Colonic mucosa (tissue), 4 donors: ENCODE data around the gene MEI1. TPM values are rescaled to one million over a fixed set of nuclear protein-coding genes. Genes with fewer than 3 reads are reported as not detected.
A peak's percentile ranks its signal among the peaks of the same experiment; 100 is the strongest.

Experiments used
- DNase-seq: peaks from one replicate; pipeline ENCODE4 v3.0.0-alpha.2; 2020
- H3K27ac ChIP-seq: fragments of 200-600 bp; one replicate; pipeline ENCODE4 v1.8.0; 2021
- H3K27me3 ChIP-seq: fragments of 200-600 bp; one replicate; pipeline ENCODE4 v1.8.0; 2021
- H3K36me3 ChIP-seq: fragments of 200-600 bp; one replicate; pipeline ENCODE4 v1.8.0; 2021
- H3K4me1 ChIP-seq: fragments of 200-600 bp; one replicate; pipeline ENCODE4 v1.8.0; 2021; ENCODE audit warnings: mild to moderate bottlenecking
- H3K4me3 ChIP-seq: fragments of 200-600 bp; one replicate; pipeline ENCODE4 v1.8.0; 2021
- H3K9ac ChIP-seq, 2 donors: one replicate each; pipeline ENCODE4 v1.7.0; 2013; ENCODE audit warnings: control low read depth in 2 of 2, low read depth in 2 of 2, low read length in 2 of 2
- H3K9me3 ChIP-seq: fragments of 200-600 bp; one replicate; pipeline ENCODE4 v1.8.0; 2021
- CTCF ChIP-seq: fragments of 200-600 bp; IDR thresholded peaks from one replicate; pipeline ENCODE4 v1.8.0; 2022; ENCODE audit warnings: antibody characterized with exemption, mild to moderate bottlenecking
- intact Hi-C: fragments of 100-400 bp; cut with DNase I; formaldehyde crosslinking; loops from one replicate; pipeline ENCODE4 v1.14.1; 2022
- total RNA-seq, 2 donors: library from RNA; stranded (reverse); fragmentation: NEBNext Ultra II Directional in 1 of 2; extraction: Animal tissue kit (Norgen Biotek cat#: 25700) in 1 of 2; gene quantifications; one replicate each; pipeline ENCODE4 v1.2.1, GENCODE V29; 2021
- donor health status: healthy.
- donor health status: DM: no; HTN: no; CAD: no.
- donor health status: DM: no; HTN: no; CAD: no.

Gene MEI1, protein sequence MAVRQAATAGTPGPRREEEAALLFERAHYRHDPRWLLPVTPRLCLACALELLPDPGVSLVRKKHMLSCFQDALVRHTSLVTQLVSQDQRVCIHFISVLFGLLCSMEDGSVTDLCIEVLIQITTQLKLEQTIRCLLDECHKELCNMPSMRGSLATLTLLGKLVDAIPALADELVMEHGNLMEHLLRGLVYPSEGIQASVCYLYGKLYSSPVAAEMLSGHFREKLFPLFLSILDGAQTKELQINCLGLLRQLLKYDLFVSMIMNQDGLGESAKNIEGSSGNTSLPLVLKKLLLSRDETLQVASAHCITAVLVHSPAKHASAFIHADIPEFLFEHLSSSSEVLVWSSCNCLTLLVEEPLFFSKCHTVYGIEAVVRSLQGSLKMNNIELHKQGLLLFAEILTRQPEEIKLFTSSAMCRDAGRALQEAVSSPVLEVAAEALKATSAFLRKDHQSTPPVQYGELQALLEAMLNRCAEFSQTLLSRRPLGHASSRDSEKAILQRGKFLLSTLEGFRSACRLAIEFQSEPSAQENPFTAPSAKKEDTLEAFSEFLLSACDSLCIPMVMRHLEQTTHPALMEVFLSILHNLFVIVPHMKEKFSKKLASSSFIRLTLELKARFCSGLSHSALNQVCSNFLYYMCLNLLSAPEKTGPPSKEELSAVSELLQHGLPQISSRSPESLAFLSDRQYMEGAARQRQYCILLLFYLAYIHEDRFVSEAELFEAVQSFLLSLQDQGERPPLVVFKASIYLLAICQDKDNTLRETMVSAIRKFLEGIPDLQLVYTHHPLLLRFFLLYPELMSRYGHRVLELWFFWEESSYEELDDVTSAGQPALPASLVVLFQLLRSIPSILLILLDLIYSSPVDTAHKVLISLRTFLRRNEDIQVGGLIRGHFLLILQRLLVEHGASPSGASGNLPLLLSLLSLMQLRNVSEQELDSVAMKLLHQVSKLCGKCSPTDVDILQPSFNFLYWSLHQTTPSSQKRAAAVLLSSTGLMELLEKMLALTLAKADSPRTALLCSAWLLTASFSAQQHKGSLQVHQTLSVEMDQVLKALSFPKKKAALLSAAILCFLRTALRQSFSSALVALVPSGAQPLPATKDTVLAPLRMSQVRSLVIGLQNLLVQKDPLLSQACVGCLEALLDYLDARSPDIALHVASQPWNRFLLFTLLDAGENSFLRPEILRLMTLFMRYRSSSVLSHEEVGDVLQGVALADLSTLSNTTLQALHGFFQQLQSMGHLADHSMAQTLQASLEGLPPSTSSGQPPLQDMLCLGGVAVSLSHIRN
- 1 to 10 TPM; 1.8 to 1.9 TPM for total RNA-seq

DNA sequence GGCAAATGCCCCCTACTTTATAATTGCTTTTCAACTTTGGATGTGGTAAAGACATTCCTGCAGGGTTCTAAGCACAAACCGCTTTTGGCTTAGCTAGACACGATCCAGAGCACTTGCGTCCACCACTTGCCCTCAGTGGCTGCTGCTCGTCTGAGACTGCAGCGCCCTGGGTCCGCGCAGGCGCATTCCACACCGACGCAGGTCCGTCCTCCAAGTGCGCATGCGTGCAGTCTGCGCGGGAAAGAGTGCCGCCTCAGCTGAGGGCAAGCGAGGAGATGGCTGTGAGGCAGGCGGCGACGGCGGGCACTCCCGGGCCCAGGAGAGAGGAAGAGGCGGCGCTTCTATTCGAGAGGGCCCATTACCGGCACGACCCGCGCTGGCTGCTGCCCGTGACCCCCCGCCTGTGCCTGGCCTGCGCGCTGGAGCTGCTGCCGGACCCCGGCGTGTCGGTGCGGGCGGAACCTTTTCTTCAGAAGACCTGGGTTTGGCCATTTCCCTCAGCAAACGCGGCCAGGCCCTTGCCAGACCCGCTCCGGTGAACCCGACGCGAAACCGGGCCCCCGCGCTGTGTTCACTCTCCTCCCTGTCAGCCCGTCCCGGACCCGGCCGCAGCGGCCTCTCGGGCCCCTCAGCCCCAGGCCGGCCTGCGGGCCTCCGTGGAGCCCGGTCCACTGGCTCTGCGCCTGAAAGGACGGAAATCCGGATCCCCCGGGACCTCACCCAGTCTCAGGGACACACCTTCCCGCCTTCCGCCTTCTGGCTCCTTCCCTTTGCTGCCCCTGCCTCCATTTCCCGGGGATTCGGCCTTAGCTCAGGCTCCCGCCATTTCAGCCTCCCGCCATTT is at the start of gene MEI1:
Gene MEI1, plus strand, starts transcription at position 240 of the 844 bp plus-strand sequence. Its CDS starts 36 bp downstream, at position 276.
- Histone ChIP-seq H3K9ac (no peak within 1 kb of the TSS), H3K4me3 (no peak within 1 kb of the TSS), H3K9me3 (no peaks in the 10 kb centered on the region), H3K27ac (no peak within 1 kb of the TSS), H3K4me1 (peaks cover 7% of the 10 kb centered on the region), H3K27me3 (no peaks in the 10 kb centered on the region), H3K36me3 (no peaks in the 10 kb centered on the region)
- DNase-seq, result peak; percentile 87
- no peak for TF ChIP-seq CTCF
- intact Hi-C loops, result loop anchor here (5.0 kb wide), 1 partner anchor 243 kb away; no protein-coding TSS in a partner anchor

DNA sequence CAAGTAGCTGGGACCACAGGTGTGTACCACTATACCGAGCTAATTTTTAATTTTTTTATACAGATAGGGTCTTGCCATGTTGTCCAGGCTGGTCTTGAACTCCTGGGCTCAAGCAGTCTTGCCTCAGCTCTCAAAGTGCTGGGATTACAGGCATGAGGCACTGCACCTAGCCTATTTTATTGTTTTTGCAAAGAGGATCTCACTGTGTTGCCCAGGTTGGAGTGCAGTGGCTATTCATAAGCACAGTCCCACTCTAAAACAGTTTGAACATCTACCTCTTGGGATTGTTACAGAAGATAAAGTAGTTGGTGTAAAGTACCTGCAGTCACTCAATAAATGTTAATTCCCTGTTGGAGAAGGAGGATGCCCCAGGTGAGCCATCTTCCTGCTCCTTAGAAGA is 49.1 kb upstream of the MEI1 start:
- Histone ChIP-seq H3K9me3 (no peaks in the 10 kb centered on the region), H3K27me3 (no peaks in the 10 kb centered on the region), H3K9ac (no peak overlapping the region), H3K4me1 (no peaks in the 10 kb centered on the region), H3K36me3 (peaks cover 19% of the 10 kb centered on the region), H3K27ac (no peak overlapping the region), H3K4me3 (no peak overlapping the region)
- intact Hi-C loops, result no loop called here
- DNase-seq, result no peak
- TF ChIP-seq CTCF, result no peak

DNA sequence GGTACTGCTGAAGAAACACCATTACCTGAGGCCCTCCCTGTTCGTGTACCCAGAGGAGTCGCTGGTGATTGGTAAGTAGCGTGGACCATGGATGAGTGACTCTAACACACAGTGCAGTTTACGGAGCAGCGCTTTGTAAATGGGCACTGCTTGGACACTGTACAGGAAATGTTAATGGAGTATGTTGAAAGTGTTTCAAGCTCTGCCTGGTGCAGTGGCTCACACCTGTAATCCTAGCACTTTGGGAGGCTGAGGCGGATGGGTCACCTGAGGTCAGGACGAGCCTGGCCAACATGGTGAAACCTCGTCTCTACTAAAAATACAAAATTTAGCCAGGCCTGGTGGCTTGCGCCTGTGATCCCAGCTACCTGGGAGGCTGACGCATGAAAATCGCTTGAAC is 48.5 kb upstream of the MEI1 start:
- no peak overlapping the region for H3K9ac ChIP-seq
- no peak overlapping the region for H3K4me3 ChIP-seq
- peaks cover 19% of the 10 kb centered on the region for H3K36me3 ChIP-seq
- DNase-seq, result no peak
- no peaks in the 10 kb centered on the region for H3K9me3 ChIP-seq
- no peak overlapping the region for H3K27ac ChIP-seq
- TF ChIP-seq CTCF, result no peak
- intact Hi-C loops, result no loop called here
- no peaks in the 10 kb centered on the region for H3K4me1 ChIP-seq
- H3K27me3 ChIP-seq, result no peaks in the 10 kb centered on the region

DNA sequence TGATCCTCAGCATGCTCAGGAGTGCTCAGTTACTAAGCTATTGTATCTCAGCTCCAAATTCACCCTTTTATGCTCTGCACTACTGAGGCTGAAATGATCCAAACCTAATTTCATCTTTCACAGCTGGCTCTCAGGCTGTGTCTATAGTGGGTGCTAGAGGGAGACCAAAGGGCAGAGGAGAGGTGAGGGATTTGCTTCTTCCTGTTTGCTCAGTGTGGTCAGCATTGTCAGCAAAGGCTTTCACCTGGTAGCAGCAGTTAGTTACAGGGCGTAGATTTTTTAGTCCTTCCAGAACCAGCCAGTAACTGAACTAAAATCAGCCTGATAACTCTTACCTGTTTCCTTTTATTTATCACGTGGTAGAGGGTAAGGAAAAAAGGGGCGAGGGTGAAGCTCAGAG is 45.0 kb upstream of the MEI1 start:
- Histone ChIP-seq H3K27ac (no peak overlapping the region), H3K36me3 (peaks cover 39% of the 10 kb centered on the region), H3K9me3 (no peaks in the 10 kb centered on the region), H3K4me1 (no peaks in the 10 kb centered on the region), H3K9ac (no peak overlapping the region), H3K4me3 (no peak overlapping the region), H3K27me3 (no peaks in the 10 kb centered on the region)
- intact Hi-C loops, result no loop called here
- TF ChIP-seq CTCF, result no peak
- no peak for DNase-seq
